Ascending aorta (tissue), 2 donors: ENCODE data around the gene EME2. TPM values are rescaled to one million over a fixed set of nuclear protein-coding genes. Genes with fewer than 3 reads are reported as not detected.

Experiments used
- DNase-seq, 2 donors: peaks; one replicate each; pipeline ENCODE4 v3.0.0-alpha.2; 2019; ENCODE audit warnings: low spot score in 2 of 2
- H3K27ac ChIP-seq, 2 donors: fragments of 200-600 bp; sonication (generic); one replicate each; pipeline ENCODE4 v1.5.1; 2016 to 2017; ENCODE audit warnings: mild to moderate bottlenecking in 1 of 2
- H3K27me3 ChIP-seq: fragments of 200-600 bp; sonication (generic); one replicate; pipeline ENCODE4 v1.5.1; 2017
- H3K36me3 ChIP-seq, 2 donors: fragments of 200-600 bp; sonication (generic); one replicate each; pipeline ENCODE4 v1.5.1; 2016
- H3K4me1 ChIP-seq, 2 donors: fragments of 200-600 bp; sonication (generic); one replicate each; pipeline ENCODE4 v1.5.1; 2016 to 2017; ENCODE audit warnings: mild to moderate bottlenecking in 1 of 2
- H3K4me3 ChIP-seq, 2 donors: fragments of 200-600 bp; sonication (generic); one replicate each; pipeline ENCODE4 v1.5.1; 2016 to 2017; ENCODE audit warnings: mild to moderate bottlenecking in 1 of 2
- H3K9me3 ChIP-seq, 2 donors: fragments of 200-600 bp; sonication (generic); one replicate each; pipeline ENCODE4 v1.5.1; 2016
- CTCF ChIP-seq, 3 experiments: fragments of 200-600 bp in 2 of 3; fragments of 450-650 bp in 1 of 3; sonication (generic) in 2 of 3; IDR thresholded peaks; one replicate each; pipeline ENCODE4 v1.5.1; 2016 to 2019; ENCODE audit warnings: antibody characterized with exemption in 3 of 3, mild to moderate bottlenecking in 1 of 3, moderate library complexity in 1 of 3
- intact Hi-C: fragments of 100-400 bp; cut with DNase I; formaldehyde crosslinking; loops from one replicate; pipeline ENCODE4 v1.15.1; 2023
- total RNA-seq: library from RNA; depleted of rRNA; stranded (reverse); fragments of >200 nt; gene quantifications from one replicate; pipeline ENCODE4 v1.1.0, GENCODE V29; 2016

The EME2 gene
- total RNA-seq, 1 donor from 2014 or later: 25.3 TPM

GRCh38 chr16:1800701-1801100, 28.1 kb downstream of the EME2 start:
- Histone ChIP-seq H3K4me1 (no peaks in the 10 kb centered on the region), H3K9me3 (peaks cover 0 to 6% of the 10 kb centered on the region in 2 donors), H3K36me3 (peaks cover 0 to 6% of the 10 kb centered on the region in 2 donors), H3K27me3 (no peaks in the 10 kb centered on the region), H3K4me3 (no peak overlapping the region), H3K27ac (no peak overlapping the region)
- no peak for TF ChIP-seq CTCF (IDR thresholded peaks at IDR 0.05)
- DNase-seq: no peak
- intact Hi-C loops: no loop called here

- H3K27me3 ChIP-seq: no peaks in the 10 kb centered on the region
- H3K36me3 ChIP-seq: peaks cover 25 to 53% of the 10 kb centered on the region in 2 donors
- TF ChIP-seq CTCF (IDR thresholded peaks at IDR 0.05): no peak
Measured at GRCh38 chr16:1807626-1808025, 35.0 kb downstream of the EME2 start.

GRCh38 chr16:1808691-1809090, 36.1 kb downstream of the EME2 start:
- Histone ChIP-seq H3K9me3 (no peaks in the 10 kb centered on the region), H3K27me3 (no peaks in the 10 kb centered on the region), H3K36me3 (peaks cover 25 to 60% of the 10 kb centered on the region in 2 donors), H3K4me3 (no peak overlapping the region), H3K4me1 (no peaks in the 10 kb centered on the region), H3K27ac (no peak overlapping the region)
- no peak for TF ChIP-seq CTCF (IDR thresholded peaks at IDR 0.05)
- intact Hi-C loops: no loop called here
- DNase-seq: no peak

More at GRCh38 chr16:1807626-1808025, 35.0 kb downstream of the EME2 start:
- H3K27ac ChIP-seq: no peak overlapping the region
- intact Hi-C loops: no loop called here
- H3K9me3 ChIP-seq: no peaks in the 10 kb centered on the region
- H3K4me3 ChIP-seq: no peak overlapping the region
- DNase-seq: no peak
- no peaks in the 10 kb centered on the region for H3K4me1 ChIP-seq

- DNase-seq: no peak
- H3K4me1 ChIP-seq: no peaks in the 10 kb centered on the region
- no peak overlapping the region for H3K27ac ChIP-seq
- peaks cover 25 to 63% of the 10 kb centered on the region in 2 donors for H3K36me3 ChIP-seq
- TF ChIP-seq CTCF (IDR thresholded peaks at IDR 0.05): no peak
- H3K27me3 ChIP-seq: no peaks in the 10 kb centered on the region
- intact Hi-C loops: no loop called here
- no peaks in the 10 kb centered on the region for H3K9me3 ChIP-seq
- no peak overlapping the region for H3K4me3 ChIP-seq
Measured at GRCh38 chr16:1809281-1809801, 36.7 kb downstream of the EME2 start.

GRCh38 chr16:1810106-1810505, 37.5 kb downstream of the EME2 start:
- peaks cover 25 to 61% of the 10 kb centered on the region in 2 donors for H3K36me3 ChIP-seq
- DNase-seq: no peak
- intact Hi-C loops: no loop called here

More at GRCh38 chr16:1810106-1810505, 37.5 kb downstream of the EME2 start:
- Histone ChIP-seq H3K4me3 (no peak overlapping the region), H3K27ac (no peak overlapping the region), H3K27me3 (no peaks in the 10 kb centered on the region), H3K9me3 (no peaks in the 10 kb centered on the region), H3K4me1 (no peaks in the 10 kb centered on the region)
- TF ChIP-seq CTCF (IDR thresholded peaks at IDR 0.05): no peak
